SH-SY5Y (cell line): ENCODE data around the gene PIWIL1.

Source experiments
- GATA2 ChIP-seq: IDR thresholded peaks from 2 replicates; pipeline ENCODE4 v1.6.1; 2011; ENCODE audit warnings: mild to moderate bottlenecking, low read depth, low read length
- GATA3 ChIP-seq: IDR thresholded peaks from 2 replicates; pipeline ENCODE4 v1.6.1; 2011; ENCODE audit warnings: low read depth, mild to moderate bottlenecking, low read length, moderate library complexity

PIWIL1 gene

GRCh38 chr12:130330685-130331084 lies 7.0 kb upstream of the PIWIL1 start:
- no peak for TF ChIP-seq GATA2
- TF ChIP-seq GATA3: no peak

- TF ChIP-seq GATA3: no peak
- no peak for TF ChIP-seq GATA2
Measured at GRCh38 chr12:130331146-130331545, 6.5 kb upstream of the PIWIL1 start.

- TF ChIP-seq GATA2 (no peak), GATA3 (no peak)
Measured at GRCh38 chr12:130333341-130333740, 4.3 kb upstream of the PIWIL1 start.

GRCh38 chr12:130334399-130334798 lies 3.3 kb upstream of the PIWIL1 start:
- TF ChIP-seq GATA2: no peak
- no peak for TF ChIP-seq GATA3

GRCh38 chr12:130334937-130335336 lies 2.8 kb upstream of the PIWIL1 start:
- no peak for TF ChIP-seq GATA2
- no peak for TF ChIP-seq GATA3

GRCh38 chr12:130335517-130336392 lies 1.9 kb upstream of the PIWIL1 start:
- no peak for TF ChIP-seq GATA3
- TF ChIP-seq GATA2: no peak

- no peak for TF ChIP-seq GATA2
- TF ChIP-seq GATA3: no peak
Measured at GRCh38 chr12:130336723-130337487, 782 bp upstream of the PIWIL1 start.

GRCh38 chr12:130338794-130339601 lies 1.3 kb downstream of the PIWIL1 start:
- TF ChIP-seq GATA2 (no peak), GATA3 (no peak)

- no peak for TF ChIP-seq GATA2
- TF ChIP-seq GATA3: no peak
Measured at GRCh38 chr12:130339951-130340350, 2.3 kb downstream of the PIWIL1 start.

- TF ChIP-seq GATA3 (no peak), GATA2 (no peak)
Measured at GRCh38 chr12:130342442-130342841, 4.8 kb downstream of the PIWIL1 start.

GRCh38 chr12:130342842-130343241 lies 5.2 kb downstream of the PIWIL1 start:
- no peak for TF ChIP-seq GATA2
- TF ChIP-seq GATA3: no peak

- no peak for TF ChIP-seq GATA3
- no peak for TF ChIP-seq GATA2
Measured at GRCh38 chr12:130344529-130344928, 6.8 kb downstream of the PIWIL1 start.

- TF ChIP-seq GATA2 (no peak), GATA3 (no peak)
Measured at GRCh38 chr12:130345292-130345691, 7.6 kb downstream of the PIWIL1 start.

- no peak for TF ChIP-seq GATA2
- TF ChIP-seq GATA3: no peak
Measured at GRCh38 chr12:130347588-130347987, 9.9 kb downstream of the PIWIL1 start.
